LNCaP clone FGC (cell line): ENCODE measurements around the gene HSPA1B.

Experiments used
- DNase-seq: peaks from one replicate; pipeline ENCODE4 v3.0.0-alpha.2; 2011; ENCODE audit warnings: low read depth
- H3K4me3 ChIP-seq: 2 replicates; pipeline ENCODE4 v1.5.1; 2011; ENCODE audit warnings: mild to moderate bottlenecking, low read depth, low read length, control low read depth
- CTCF ChIP-seq: IDR thresholded peaks from 2 replicates; pipeline ENCODE4 v1.5.1; 2012; ENCODE audit warnings: mild to moderate bottlenecking; ENCODE audit not compliant: control insufficient read depth, insufficient read depth; ENCODE audit errors: extremely low read depth

The HSPA1B gene

GRCh38 chr6:31870385-31870921 lies 42.9 kb downstream of the HSPA1B start:
- no peak overlapping the region for H3K4me3 ChIP-seq
- no peak for DNase-seq
- TF ChIP-seq CTCF = no peak

GRCh38 chr6:31871046-31871659 lies 43.6 kb downstream of the HSPA1B start:
- no peak for DNase-seq
- TF ChIP-seq CTCF = no peak
- no peak overlapping the region for H3K4me3 ChIP-seq

- H3K4me3 ChIP-seq = no peak overlapping the region
- TF ChIP-seq CTCF = no peak
- DNase-seq = no peak
Observed at GRCh38 chr6:31874084-31874670, 46.6 kb downstream of the HSPA1B start.

GRCh38 chr6:31874836-31875572 lies 47.5 kb downstream of the HSPA1B start:
- no peak for TF ChIP-seq CTCF
- peak; percentile 99 for DNase-seq
- H3K4me3 ChIP-seq = peak overlapping the region; percentile 35

- DNase-seq = no peak
- TF ChIP-seq CTCF = no peak
- peak overlapping the region; percentile 35 for H3K4me3 ChIP-seq
Observed at GRCh38 chr6:31875877-31876276, 48.3 kb downstream of the HSPA1B start.

GRCh38 chr6:31876357-31876756 lies 48.8 kb downstream of the HSPA1B start:
- TF ChIP-seq CTCF = no peak
- peak overlapping the region; percentile 63 for H3K4me3 ChIP-seq
- DNase-seq = no peak
